Measurements from ENCODE around the gene AMN1. TPM values are rescaled to one million over a fixed set of nuclear protein-coding genes. Genes with fewer than 3 reads are reported as not detected.

The AMN1 gene
- total and polyA plus RNA-seq, 2 of the 13 experiments (the other 11 are each of a cell fraction or from before 2014, with no cell fraction given): 7.5 to 26.5 TPM

- TF ChIP-seq TFE3 (CRISPR knock-in tag; IDR thresholded peaks at IDR 0.05) (peak; percentile 100), TRAFD1 (CRISPR knock-in tag; IDR thresholded peaks at IDR 0.05; ENCODE audit: borderline replicate concordance) (no peak), TOPORS (CRISPR knock-in tag; IDR thresholded peaks at IDR 0.05) (no peak), JDP2 (CRISPR knock-in tag; IDR thresholded peaks at IDR 0.05; ENCODE audit: borderline replicate concordance) (no peak), HOXD1 (CRISPR knock-in tag; IDR thresholded peaks at IDR 0.05) (peak; percentile 93), U2AF1 (optimal IDR thresholded peaks at IDR 0.05; ENCODE audit: low read depth, low read length) (no peak), ZMAT3 (CRISPR knock-in tag; conservative IDR thresholded peaks at IDR 0.05) (peak; percentile 79), RBM39 (IDR thresholded peaks at IDR 0.05; ENCODE audit: low read depth, low read length, poor library complexity, severe bottlenecking) (no peak), ZNF878 (CRISPR knock-in tag; IDR thresholded peaks at IDR 0.05) (peak; percentile 95), EED (CRISPR knock-in tag; IDR thresholded peaks at IDR 0.05) (no peak), MAFK (conservative IDR thresholded peaks at IDR 0.05 in 1 of 2, IDR thresholded peaks at IDR 0.05 in 1 of 2; ENCODE audit: low read length in 2 of 2) (peak; percentile 80 to 92), PHF8 (CRISPR knock-in tag; IDR thresholded peaks at IDR 0.05) (no peak), TCF12 (IDR thresholded peaks at IDR 0.05) (no peak), TCF12 (CRISPR knock-in tag; IDR thresholded peaks at IDR 0.05) (peak; percentile 94), ZNF264 (CRISPR knock-in tag; IDR thresholded peaks at IDR 0.05) (peak; percentile 90), ZNF20 (CRISPR knock-in tag; IDR thresholded peaks at IDR 0.05) (no peak), IKZF5 (CRISPR knock-in tag; IDR thresholded peaks at IDR 0.05) (peak; percentile 98), TCF7 (IDR thresholded peaks at IDR 0.05; ENCODE audit: low read depth) (peak; percentile 85), SRSF4 (IDR thresholded peaks at IDR 0.05; ENCODE audit: low read depth, low read length, poor library complexity, severe bottlenecking) (no peak), TAF1 (CRISPR knock-in tag; IDR thresholded peaks at IDR 0.05) (no peak), ZNF788 (CRISPR knock-in tag; IDR thresholded peaks at IDR 0.05; ENCODE audit: borderline replicate concordance) (peak; percentile 88; the same call in 1 of the 2 replicates), ZNF280B (CRISPR knock-in tag; IDR thresholded peaks at IDR 0.05; ENCODE audit: borderline replicate concordance) (no peak), ELF4 (CRISPR knock-in tag; IDR thresholded peaks at IDR 0.05; ENCODE audit: borderline replicate concordance) (no peak; the same call in 1 of the 2 replicates)
These were observed 20.3 kb upstream of the AMN1 start (continued) for GRCh38 chr12:31749024-31749704.

All from HepG2 (cell line).